C4-2B (cell line): ENCODE data around the gene FHOD3.

ENCODE experiments used
- CTCF ChIP-seq: fragments of 450-650 bp; conservative IDR thresholded peaks from 2 replicates; pipeline ENCODE4 v1.5.1; 2017; ENCODE audit warnings: mild to moderate bottlenecking
- ZFX ChIP-seq: fragments of 450-650 bp; IDR thresholded peaks from 2 replicates; pipeline ENCODE4 v1.6.1; 2017

GRCh38 chr18:36811430-36811829 is 513.9 kb downstream of the FHOD3 start:
- TF ChIP-seq CTCF = no peak
- no peak for TF ChIP-seq ZFX
